Activated CD4-positive, CD25-positive, alpha-beta regulatory T cell treated with anti-CD3 and anti-CD28 coated beads, Interleukin-2, amount 50 U/mL, for 24 hours (primary cell): ENCODE results near the gene CCDC77.

Source experiments
- ATAC-seq, 2 donors: fragments of 150-1000 bp; cut with Tn5 transposase; one replicate each; pipeline ENCODE4 v1.10.0; 2021; ENCODE audit warnings: mild to moderate bottlenecking in 1 of 2, moderate library complexity in 1 of 2

Gene CCDC77

DNA sequence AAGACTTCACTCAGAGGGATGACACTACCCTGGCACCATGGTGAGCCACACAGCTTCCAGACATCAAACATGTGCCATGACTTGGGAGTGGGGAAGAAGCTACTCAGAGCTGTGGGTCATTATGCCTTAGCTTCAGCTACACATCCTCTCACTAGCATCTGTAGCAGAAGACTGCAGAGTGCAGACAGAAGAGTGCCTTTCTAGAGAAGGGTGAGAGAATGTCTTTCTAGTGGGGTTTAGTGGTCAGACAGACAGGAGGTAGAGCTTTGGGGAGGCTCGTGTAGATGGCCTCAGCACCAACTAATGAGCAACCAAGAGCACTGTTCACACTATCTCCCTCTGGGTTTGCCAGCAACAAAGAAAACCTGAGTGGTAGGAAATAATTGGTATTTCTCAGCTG, 53.4 kb downstream of the CCDC77 start:
- ATAC-seq: peak in 1 of 2 donors; percentile 14

DNA sequence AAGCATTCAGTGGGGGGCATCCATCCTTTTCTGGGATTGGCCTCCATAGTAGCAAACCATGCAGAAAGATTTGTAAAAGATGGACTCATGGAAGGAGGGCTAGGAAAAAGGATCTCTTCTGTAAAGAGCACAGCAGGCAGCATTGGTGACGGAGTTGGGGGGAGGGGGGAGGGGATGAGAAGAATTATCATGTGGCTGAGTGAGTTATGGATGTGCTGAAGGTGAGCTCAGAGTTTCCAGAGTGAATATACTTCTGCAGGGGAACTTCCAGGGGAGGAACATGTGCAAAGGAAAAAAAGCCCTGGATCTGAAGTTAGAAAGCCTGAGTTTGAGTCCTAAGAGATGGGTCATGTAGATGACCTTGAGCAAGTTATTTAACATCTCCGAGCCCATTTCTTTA, 54.4 kb downstream of the CCDC77 start:
- ATAC-seq: no peak

- ATAC-seq: no peak
Observed at GRCh38 chr12:457676-458075, 56.2 kb downstream of the CCDC77 start.

DNA sequence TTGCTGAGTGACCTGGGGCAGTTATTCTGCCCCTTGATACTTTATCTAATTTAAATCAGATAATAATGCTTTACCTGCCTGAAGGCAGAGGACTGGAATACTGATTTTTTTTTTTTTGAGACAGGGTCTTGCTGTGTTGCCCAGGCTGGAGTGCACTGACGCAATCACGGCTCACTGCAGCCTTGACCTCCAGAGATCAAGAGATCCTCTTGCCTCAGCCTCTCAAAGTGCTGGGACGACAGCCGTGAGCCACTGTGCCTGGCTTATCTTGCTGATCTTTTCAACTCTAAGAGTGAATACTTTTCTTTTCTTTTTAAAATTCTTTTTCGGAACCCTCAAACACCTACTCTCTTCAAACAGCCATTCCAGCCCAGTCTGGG, 57.6 kb downstream of the CCDC77 start:
- no peak for ATAC-seq

DNA sequence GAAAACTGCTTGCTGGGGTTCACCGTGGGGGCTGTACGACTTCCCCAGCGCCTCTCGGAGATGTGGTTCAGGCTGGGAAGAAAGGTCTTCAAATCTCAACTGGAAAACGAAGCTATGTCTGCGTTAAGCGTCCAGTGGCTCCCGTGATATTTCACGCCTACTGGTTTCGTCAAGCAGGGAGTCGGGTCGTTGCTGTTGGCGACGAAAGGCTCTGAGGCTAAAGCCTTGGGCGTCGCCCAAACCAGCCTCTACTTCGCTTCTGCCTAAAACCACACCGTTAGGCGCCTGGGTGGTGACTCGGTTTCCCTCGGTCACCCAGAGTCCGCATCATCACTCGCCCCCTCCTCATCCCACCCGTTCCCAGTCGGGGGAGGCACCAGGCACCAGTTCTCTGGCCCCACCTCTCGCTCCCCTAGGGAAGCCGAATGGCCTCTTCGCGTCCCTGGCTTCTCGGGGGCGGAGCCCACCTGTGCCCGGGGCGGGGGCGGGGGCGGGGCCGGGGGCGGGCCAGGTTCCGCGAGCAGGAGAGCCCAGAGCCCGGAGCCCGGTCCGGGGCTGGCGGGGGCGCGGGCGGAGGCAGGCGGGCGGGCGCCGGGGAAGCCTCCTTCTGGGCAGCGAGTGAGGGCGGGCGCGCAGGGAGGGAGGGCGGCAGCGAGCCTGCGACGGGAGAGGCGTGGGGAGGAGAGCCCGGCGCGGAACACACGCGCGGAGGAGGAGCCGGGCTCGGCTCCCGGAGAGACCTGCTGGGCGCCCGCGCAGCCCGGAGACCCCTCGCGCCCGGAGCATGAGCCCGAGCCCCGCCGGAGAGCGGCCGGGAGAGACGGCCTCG, 58.2 kb downstream of the CCDC77 start, which contains the start of gene B4GALNT3:
Gene B4GALNT3, plus strand, starts transcription at position 510 of the 829 bp plus-strand sequence. CDS start 438 bp downstream, outside the sequence.
- peak; percentile 44 to 54 for ATAC-seq

GRCh38 chr12:460261-461230, 59.1 kb downstream of the CCDC77 start:
- ATAC-seq: peak; percentile 60 to 68

GRCh38 chr12:461425-461824, 60.0 kb downstream of the CCDC77 start:
- ATAC-seq: no peak

DNA sequence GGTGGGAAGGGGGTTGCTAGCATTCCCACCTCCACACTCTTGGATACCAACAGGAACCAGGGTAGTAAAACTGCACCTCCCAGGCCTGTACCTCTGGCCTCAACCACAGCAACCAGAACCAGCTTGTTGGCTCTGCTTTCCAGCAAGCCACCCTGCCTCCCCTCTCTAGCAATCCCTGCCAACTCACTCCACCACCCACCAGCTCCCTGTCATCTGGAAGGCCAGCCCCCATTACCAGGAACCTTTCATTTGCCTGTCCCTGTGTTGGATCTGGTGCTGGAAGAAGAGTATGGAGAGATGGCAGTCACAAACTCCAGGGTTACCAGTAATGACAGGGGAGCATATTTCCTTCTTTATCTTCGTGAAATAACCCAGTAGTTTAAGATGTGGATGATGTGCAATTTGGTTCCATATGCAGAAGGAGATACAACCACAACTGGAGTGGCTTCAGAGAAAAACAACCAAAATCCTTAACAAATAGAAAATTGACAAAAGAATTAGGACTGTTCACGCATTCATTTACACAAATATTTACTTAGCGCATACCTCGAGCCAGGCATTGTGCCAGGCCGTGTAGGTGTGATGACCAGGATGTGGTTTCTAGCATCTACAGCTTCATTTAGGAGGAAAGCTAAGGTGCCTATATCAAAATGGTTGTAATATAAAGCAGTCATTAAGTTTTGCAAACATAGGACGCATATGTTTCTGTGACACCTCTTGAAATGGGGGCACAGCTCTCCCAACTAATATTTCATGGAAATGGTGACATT, 61.7 kb downstream of the CCDC77 start:
- ATAC-seq: no peak

- ATAC-seq: no peak
Observed at GRCh38 chr12:464484-465267, 63.2 kb downstream of the CCDC77 start.

- no peak for ATAC-seq
Observed at GRCh38 chr12:466039-466438, 64.6 kb downstream of the CCDC77 start.

DNA sequence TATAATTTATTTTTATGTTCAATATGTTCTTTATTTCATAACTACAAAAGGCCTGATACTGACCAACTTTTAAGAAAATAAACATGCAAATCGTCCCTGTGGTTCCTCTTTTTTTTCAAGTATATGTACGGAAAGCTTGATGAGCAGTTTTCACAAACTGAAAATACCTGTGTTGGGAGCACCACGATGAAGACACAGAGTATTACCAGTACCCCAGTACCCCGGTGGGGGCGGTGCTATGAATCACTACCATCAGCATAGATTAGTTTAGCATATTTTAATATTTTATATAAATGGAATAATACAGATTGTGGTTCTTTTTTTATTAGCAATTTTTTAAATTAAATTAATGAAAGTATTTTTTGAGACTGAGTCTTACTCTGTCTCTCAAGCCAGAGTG, 65.3 kb downstream of the CCDC77 start:
- no peak for ATAC-seq

GRCh38 chr12:467591-467990, 66.1 kb downstream of the CCDC77 start:
- no peak for ATAC-seq

- no peak for ATAC-seq
Observed at GRCh38 chr12:468671-469389, 67.4 kb downstream of the CCDC77 start.

- ATAC-seq: no peak
Observed at GRCh38 chr12:470133-470532, 68.7 kb downstream of the CCDC77 start.

DNA sequence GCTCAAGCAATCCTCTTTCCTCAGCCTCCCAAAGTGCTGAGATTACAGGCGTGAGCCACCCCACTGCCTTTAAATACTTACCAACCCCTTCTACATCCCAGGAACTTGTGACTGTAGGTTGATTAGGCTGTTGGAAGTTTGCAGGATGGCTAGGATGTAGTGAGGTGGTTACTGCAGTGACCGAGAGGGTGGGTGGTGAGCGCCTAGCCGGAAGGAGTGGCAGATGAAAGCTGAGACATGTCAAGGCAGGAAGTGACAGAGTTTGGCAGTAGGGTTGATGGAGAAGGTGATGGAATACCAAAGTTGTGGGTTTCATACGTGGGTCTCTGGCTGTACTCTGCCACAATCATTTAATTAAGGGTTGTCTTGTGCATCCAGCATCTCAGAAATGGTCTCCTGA, 71.8 kb downstream of the CCDC77 start:
- no peak for ATAC-seq

- no peak for ATAC-seq
Observed at GRCh38 chr12:473863-474577, 72.6 kb downstream of the CCDC77 start.

DNA sequence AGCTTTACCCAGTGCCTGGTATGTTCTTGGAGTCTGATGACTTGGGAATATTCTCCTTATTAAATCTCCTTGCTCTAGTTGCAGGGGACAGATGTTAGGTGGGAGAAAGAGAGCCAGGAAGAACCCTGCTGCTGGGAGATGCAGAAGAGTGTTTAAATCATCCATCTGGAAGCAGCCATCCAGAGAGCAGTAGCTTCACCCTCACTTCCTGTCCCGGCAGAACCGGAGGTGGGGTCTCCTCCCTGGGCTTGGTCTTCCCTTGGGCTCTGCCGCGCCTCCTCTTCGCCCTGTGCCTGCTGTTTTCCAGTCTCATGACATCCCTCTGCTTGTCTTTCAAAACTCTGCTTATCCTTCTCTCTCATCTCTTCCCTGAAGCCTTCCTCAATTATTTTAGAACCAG, 73.8 kb downstream of the CCDC77 start:
- no peak for ATAC-seq

DNA sequence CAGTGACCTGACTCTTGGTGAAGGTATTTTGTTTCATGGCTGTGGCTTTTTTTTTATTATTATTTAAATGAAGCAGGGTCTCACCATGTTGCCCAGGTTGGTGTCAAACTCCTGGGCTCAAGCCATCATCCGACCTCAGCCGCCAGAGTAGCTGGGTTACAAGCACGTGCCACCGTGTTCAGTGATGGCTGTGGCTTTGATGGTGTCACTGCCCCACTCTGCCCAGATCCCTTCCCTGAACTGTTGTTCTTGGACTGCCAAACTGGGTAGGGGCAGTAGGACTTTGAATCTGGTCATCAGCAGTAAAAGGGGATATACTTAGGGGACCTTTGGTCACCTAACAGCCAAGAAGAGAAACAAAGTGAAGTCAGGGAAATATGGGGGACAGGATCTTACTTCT, 77.7 kb downstream of the CCDC77 start:
- no peak for ATAC-seq

DNA sequence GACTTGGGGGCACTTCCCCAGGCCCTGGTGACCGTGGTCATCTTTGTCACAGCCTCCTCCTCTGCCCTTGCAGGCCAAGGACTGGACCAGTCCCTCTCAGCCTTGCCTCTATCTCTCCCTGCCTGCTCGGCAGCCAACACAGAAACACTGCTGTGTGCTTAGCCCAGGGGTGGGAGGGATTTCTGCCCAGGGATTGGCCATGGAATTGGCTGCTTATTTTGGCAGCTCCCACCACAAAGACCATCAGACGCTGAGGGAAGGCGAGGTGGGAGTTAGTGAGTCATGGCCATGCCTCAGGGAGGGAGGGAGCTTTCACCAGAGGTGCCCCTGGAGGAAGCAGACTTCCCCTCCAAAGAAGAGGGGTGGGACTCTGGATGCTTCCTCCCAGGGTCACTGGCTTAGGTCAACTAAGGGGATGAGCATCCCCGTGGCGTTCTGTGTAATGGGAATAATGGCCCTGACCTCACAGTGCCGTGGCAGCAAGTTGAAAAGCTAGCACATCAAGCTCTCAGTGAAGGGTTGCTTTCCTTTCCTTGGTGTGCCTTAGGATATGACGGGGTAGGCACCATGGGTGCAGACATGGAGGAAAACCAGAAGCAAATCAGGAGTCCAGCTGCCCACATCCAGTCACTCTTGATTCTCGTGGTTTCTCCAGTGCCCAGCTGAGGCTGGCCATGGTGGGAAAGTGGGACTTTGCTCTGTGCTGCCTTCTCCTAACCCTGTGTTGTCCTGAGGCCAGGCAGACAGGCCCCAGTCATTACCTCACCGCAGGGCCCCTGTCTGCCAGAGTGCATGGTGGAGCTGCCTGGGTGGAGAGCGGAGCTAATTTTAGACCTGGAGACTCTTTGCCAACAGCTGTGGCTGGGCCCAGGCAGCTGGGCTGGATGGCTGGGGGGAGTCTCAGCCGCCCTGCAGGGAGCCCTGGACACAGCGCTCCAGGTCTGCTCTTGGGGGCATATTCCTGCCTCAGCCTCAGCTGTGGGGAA, 79.7 kb downstream of the CCDC77 start:
- ATAC-seq: no peak
